Measurements from ENCODE around the gene SLX9.

SLX9 gene

GRCh38 chr21:45020629-45021427 is 81.0 kb downstream of the SLX9 start:
- DNase-seq (no peak), ATAC-seq (ENCODE audit: insufficient read depth, low read depth) (no peak)

GRCh38 chr21:45021428-45022347 is 81.9 kb downstream of the SLX9 start:
- H3K9ac ChIP-seq (ENCODE audit: low read depth, low read length), result no peak overlapping the region
- no peaks in the 10 kb centered on the region for H3K4me1 ChIP-seq (ENCODE audit: insufficient read depth, low read length)
- H4K20me1 ChIP-seq (ENCODE audit: insufficient read depth, low read length), result no peaks in the 10 kb centered on the region
- TF ChIP-seq CTCF (IDR thresholded peaks at IDR 0.05; ENCODE audit: borderline replicate concordance, extremely low read depth, low read length, poor library complexity, severe bottlenecking), result no peak
- TF ChIP-seq EZH2 (IDR thresholded peaks at IDR 0.05; ENCODE audit: borderline replicate concordance, low read depth, low read length, severe bottlenecking), result no peak
- no peak overlapping the region for H2AFZ ChIP-seq (ENCODE audit: low read depth, low read length)
- DNase-seq (no peak), ATAC-seq (ENCODE audit: insufficient read depth, low read depth) (no peak)
- H3K36me3 ChIP-seq (ENCODE audit: insufficient read depth, low read length), result no peaks in the 10 kb centered on the region
- H3K79me2 ChIP-seq (ENCODE audit: insufficient read depth, low read length), result no peaks in the 10 kb centered on the region
- H3K27me3 ChIP-seq (ENCODE audit: insufficient read depth, low read length, poor library complexity), result no peaks in the 10 kb centered on the region
- H3K4me2 ChIP-seq (ENCODE audit: insufficient read depth, low read length), result no peak overlapping the region
- no peak overlapping the region for H3K4me3 ChIP-seq (ENCODE audit: low read depth in 1 of 2, low read length in 2 of 2)
- H3K27ac ChIP-seq (ENCODE audit: low read length), result no peak overlapping the region
- peaks cover 4% of the 10 kb centered on the region for H3K9me3 ChIP-seq (ENCODE audit: insufficient read depth, low read length, severe bottlenecking)

More at GRCh38 chr21:45020629-45021427, 81.0 kb downstream of the SLX9 start:
- no peak overlapping the region for H3K27ac ChIP-seq (ENCODE audit: low read length)
- peaks cover 4% of the 10 kb centered on the region for H3K9me3 ChIP-seq (ENCODE audit: insufficient read depth, low read length, severe bottlenecking)
- H3K27me3 ChIP-seq (ENCODE audit: insufficient read depth, low read length, poor library complexity), result no peaks in the 10 kb centered on the region
- H3K79me2 ChIP-seq (ENCODE audit: insufficient read depth, low read length), result no peaks in the 10 kb centered on the region
- no peak overlapping the region for H3K9ac ChIP-seq (ENCODE audit: low read depth, low read length)
- no peak overlapping the region for H2AFZ ChIP-seq (ENCODE audit: low read depth, low read length)
- no peaks in the 10 kb centered on the region for H4K20me1 ChIP-seq (ENCODE audit: insufficient read depth, low read length)
- no peaks in the 10 kb centered on the region for H3K36me3 ChIP-seq (ENCODE audit: insufficient read depth, low read length)
- no peak overlapping the region for H3K4me2 ChIP-seq (ENCODE audit: insufficient read depth, low read length)
- H3K4me1 ChIP-seq (ENCODE audit: insufficient read depth, low read length), result no peaks in the 10 kb centered on the region
- H3K4me3 ChIP-seq (ENCODE audit: low read depth in 1 of 2, low read length in 2 of 2), result no peak overlapping the region
- TF ChIP-seq EZH2 (IDR thresholded peaks at IDR 0.05; ENCODE audit: borderline replicate concordance, low read depth, low read length, severe bottlenecking) (no peak), CTCF (IDR thresholded peaks at IDR 0.05; ENCODE audit: borderline replicate concordance, extremely low read depth, low read length, poor library complexity, severe bottlenecking) (no peak)

DNA sequence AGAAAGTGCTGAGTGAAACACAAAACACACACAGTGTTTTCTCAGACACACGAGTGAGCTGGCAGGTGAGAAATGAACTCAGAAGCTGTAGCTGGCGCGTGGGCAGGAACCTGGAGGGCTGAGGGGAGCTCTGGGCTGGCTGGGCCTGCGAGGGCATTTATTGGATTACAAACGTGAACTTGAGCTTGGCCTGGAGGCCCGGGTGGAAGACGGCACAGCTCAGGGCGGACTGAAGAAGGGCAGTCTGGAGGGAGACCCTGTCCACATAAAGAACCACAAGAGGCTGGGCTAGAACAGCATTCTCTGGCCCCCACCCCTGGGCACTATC is 82.5 kb downstream of the SLX9 start:
- H3K27me3 ChIP-seq (ENCODE audit: insufficient read depth, low read length, poor library complexity), result no peaks in the 10 kb centered on the region
- no peaks in the 10 kb centered on the region for H3K4me1 ChIP-seq (ENCODE audit: insufficient read depth, low read length)
- ATAC-seq (ENCODE audit: insufficient read depth, low read depth), result no peak

More for the DNA sequence above, 82.5 kb downstream of the SLX9 start:
- H3K79me2 ChIP-seq (ENCODE audit: insufficient read depth, low read length), result no peaks in the 10 kb centered on the region
- no peak for DNase-seq
- TF ChIP-seq EZH2 (IDR thresholded peaks at IDR 0.05; ENCODE audit: borderline replicate concordance, low read depth, low read length, severe bottlenecking) (no peak), CTCF (IDR thresholded peaks at IDR 0.05; ENCODE audit: borderline replicate concordance, extremely low read depth, low read length, poor library complexity, severe bottlenecking) (no peak)
- no peak overlapping the region for H3K27ac ChIP-seq (ENCODE audit: low read length)
- no peak overlapping the region for H3K4me2 ChIP-seq (ENCODE audit: insufficient read depth, low read length)
- H2AFZ ChIP-seq (ENCODE audit: low read depth, low read length), result no peak overlapping the region
- H4K20me1 ChIP-seq (ENCODE audit: insufficient read depth, low read length), result no peaks in the 10 kb centered on the region
- H3K4me3 ChIP-seq (ENCODE audit: low read depth in 1 of 2, low read length in 2 of 2), result no peak overlapping the region
- H3K9me3 ChIP-seq (ENCODE audit: insufficient read depth, low read length, severe bottlenecking), result peaks cover 4% of the 10 kb centered on the region
- H3K36me3 ChIP-seq (ENCODE audit: insufficient read depth, low read length), result no peaks in the 10 kb centered on the region
- H3K9ac ChIP-seq (ENCODE audit: low read depth, low read length), result no peak overlapping the region

Measured in DND-41 (cell line).